ENCODE results near the gene AURKA.

AURKA gene

GRCh38 chr20:56359212-56360132 lies 32.5 kb downstream of the AURKA start:
- H3K4me3 ChIP-seq (ENCODE audit: low read length), result peak overlapping the region; percentile 78
- H3K9me3 ChIP-seq (ENCODE audit: low read length), result no peaks in the 10 kb centered on the region
- H3K4me1 ChIP-seq (ENCODE audit: insufficient read depth, low read length), result peaks cover 13% of the 10 kb centered on the region
- H3K27me3 ChIP-seq (ENCODE audit: insufficient read depth, low read length), result no peaks in the 10 kb centered on the region
- no peaks in the 10 kb centered on the region for H3K36me3 ChIP-seq (ENCODE audit: insufficient read depth, low read length)
- peak overlapping the region; percentile 85 for H2AFZ ChIP-seq (ENCODE audit: low read depth, low read length)

GRCh38 chr20:56358600-56359211 lies 33.3 kb downstream of the AURKA start, which contains the start of gene FAM210B:
FAM210B (plus strand) TSS chr20:56358974; CDS start chr20:56359006, 32 bp downstream.
- Histone ChIP-seq H2AFZ (ENCODE audit: low read depth, low read length) (peak within 1 kb of the TSS; percentile 85), H3K9me3 (ENCODE audit: low read length) (no peaks in the 10 kb centered on the region), H3K36me3 (ENCODE audit: insufficient read depth, low read length) (no peaks in the 10 kb centered on the region), H3K4me3 (ENCODE audit: low read length) (peak within 1 kb of the TSS; percentile 78), H3K4me1 (ENCODE audit: insufficient read depth, low read length) (peaks cover 13% of the 10 kb centered on the region), H3K27me3 (ENCODE audit: insufficient read depth, low read length) (no peaks in the 10 kb centered on the region)

- peak overlapping the region; percentile 78 for H3K4me3 ChIP-seq (ENCODE audit: low read length)
- H3K4me1 ChIP-seq (ENCODE audit: insufficient read depth, low read length), result peaks cover 13% of the 10 kb centered on the region
- H3K36me3 ChIP-seq (ENCODE audit: insufficient read depth, low read length), result no peaks in the 10 kb centered on the region
- H2AFZ ChIP-seq (ENCODE audit: low read depth, low read length), result no peak overlapping the region
- H3K27me3 ChIP-seq (ENCODE audit: insufficient read depth, low read length), result no peaks in the 10 kb centered on the region
- H3K9me3 ChIP-seq (ENCODE audit: low read length), result no peaks in the 10 kb centered on the region
Observed at GRCh38 chr20:56358070-56358469, 33.9 kb downstream of the AURKA start.

- Histone ChIP-seq H3K9me3 (ENCODE audit: low read length) (no peaks in the 10 kb centered on the region), H3K36me3 (ENCODE audit: insufficient read depth, low read length) (no peaks in the 10 kb centered on the region), H3K4me3 (ENCODE audit: low read length) (no peak overlapping the region), H2AFZ (ENCODE audit: low read depth, low read length) (no peak overlapping the region), H3K4me1 (ENCODE audit: insufficient read depth, low read length) (peaks cover 5% of the 10 kb centered on the region), H3K27me3 (ENCODE audit: insufficient read depth, low read length) (peaks cover 10% of the 10 kb centered on the region)
Observed at GRCh38 chr20:56353356-56353755, 38.7 kb downstream of the AURKA start.

GRCh38 chr20:56352345-56353055 lies 39.5 kb downstream of the AURKA start:
- H3K27me3 ChIP-seq (ENCODE audit: insufficient read depth, low read length), result peaks cover 13% of the 10 kb centered on the region

GRCh38 chr20:56350842-56351241 lies 41.2 kb downstream of the AURKA start:
- no peaks in the 10 kb centered on the region for H3K9me3 ChIP-seq (ENCODE audit: low read length)
- peaks cover 8% of the 10 kb centered on the region for H3K4me1 ChIP-seq (ENCODE audit: insufficient read depth, low read length)
- H3K4me3 ChIP-seq (ENCODE audit: low read length), result no peak overlapping the region
- peaks cover 16% of the 10 kb centered on the region for H3K27me3 ChIP-seq (ENCODE audit: insufficient read depth, low read length)
- H2AFZ ChIP-seq (ENCODE audit: low read depth, low read length), result no peak overlapping the region
- H3K36me3 ChIP-seq (ENCODE audit: insufficient read depth, low read length), result no peaks in the 10 kb centered on the region

More at GRCh38 chr20:56352345-56353055, 39.5 kb downstream of the AURKA start:
- H3K4me3 ChIP-seq (ENCODE audit: low read length), result no peak overlapping the region
- H3K9me3 ChIP-seq (ENCODE audit: low read length), result no peaks in the 10 kb centered on the region
- H3K4me1 ChIP-seq (ENCODE audit: insufficient read depth, low read length), result peaks cover 8% of the 10 kb centered on the region
- no peaks in the 10 kb centered on the region for H3K36me3 ChIP-seq (ENCODE audit: insufficient read depth, low read length)
- no peak overlapping the region for H2AFZ ChIP-seq (ENCODE audit: low read depth, low read length)

GRCh38 chr20:56348746-56349145 lies 43.3 kb downstream of the AURKA start:
- no peak overlapping the region for H3K4me3 ChIP-seq (ENCODE audit: low read length)
- H3K9me3 ChIP-seq (ENCODE audit: low read length), result no peaks in the 10 kb centered on the region
- peaks cover 8% of the 10 kb centered on the region for H3K4me1 ChIP-seq (ENCODE audit: insufficient read depth, low read length)
- H3K36me3 ChIP-seq (ENCODE audit: insufficient read depth, low read length), result no peaks in the 10 kb centered on the region
- H3K27me3 ChIP-seq (ENCODE audit: insufficient read depth, low read length), result peaks cover 34% of the 10 kb centered on the region
- H2AFZ ChIP-seq (ENCODE audit: low read depth, low read length), result no peak overlapping the region

GRCh38 chr20:56348305-56348693 lies 43.7 kb downstream of the AURKA start:
- H3K4me1 ChIP-seq (ENCODE audit: insufficient read depth, low read length), result peaks cover 8% of the 10 kb centered on the region
- H3K4me3 ChIP-seq (ENCODE audit: low read length), result no peak overlapping the region
- no peaks in the 10 kb centered on the region for H3K36me3 ChIP-seq (ENCODE audit: insufficient read depth, low read length)
- peaks cover 38% of the 10 kb centered on the region for H3K27me3 ChIP-seq (ENCODE audit: insufficient read depth, low read length)
- no peak overlapping the region for H2AFZ ChIP-seq (ENCODE audit: low read depth, low read length)
- H3K9me3 ChIP-seq (ENCODE audit: low read length), result no peaks in the 10 kb centered on the region

GRCh38 chr20:56347628-56348304 lies 44.2 kb downstream of the AURKA start:
- peaks cover 8% of the 10 kb centered on the region for H3K4me1 ChIP-seq (ENCODE audit: insufficient read depth, low read length)
- H3K9me3 ChIP-seq (ENCODE audit: low read length), result no peaks in the 10 kb centered on the region
- H3K36me3 ChIP-seq (ENCODE audit: insufficient read depth, low read length), result no peaks in the 10 kb centered on the region
- H3K4me3 ChIP-seq (ENCODE audit: low read length), result no peak overlapping the region
- H3K27me3 ChIP-seq (ENCODE audit: insufficient read depth, low read length), result peaks cover 44% of the 10 kb centered on the region
- H2AFZ ChIP-seq (ENCODE audit: low read depth, low read length), result no peak overlapping the region

GRCh38 chr20:56345911-56346310 lies 46.1 kb downstream of the AURKA start:
- peaks cover 48% of the 10 kb centered on the region for H3K27me3 ChIP-seq (ENCODE audit: insufficient read depth, low read length)

GRCh38 chr20:56343861-56344381 lies 48.1 kb downstream of the AURKA start:
- Histone ChIP-seq H3K4me3 (ENCODE audit: low read length) (no peak overlapping the region), H3K27me3 (ENCODE audit: insufficient read depth, low read length) (peaks cover 40% of the 10 kb centered on the region), H3K4me1 (ENCODE audit: insufficient read depth, low read length) (peaks cover 8% of the 10 kb centered on the region)

More at GRCh38 chr20:56345911-56346310, 46.1 kb downstream of the AURKA start:
- H3K4me3 ChIP-seq (ENCODE audit: low read length), result no peak overlapping the region
- no peaks in the 10 kb centered on the region for H3K36me3 ChIP-seq (ENCODE audit: insufficient read depth, low read length)
- no peak overlapping the region for H2AFZ ChIP-seq (ENCODE audit: low read depth, low read length)
- H3K9me3 ChIP-seq (ENCODE audit: low read length), result no peaks in the 10 kb centered on the region
- H3K4me1 ChIP-seq (ENCODE audit: insufficient read depth, low read length), result peaks cover 8% of the 10 kb centered on the region

GRCh38 chr20:56342783-56343182 lies 49.2 kb downstream of the AURKA start:
- Histone ChIP-seq H3K4me3 (ENCODE audit: low read length) (no peak overlapping the region), H3K9me3 (ENCODE audit: low read length) (no peaks in the 10 kb centered on the region), H3K4me1 (ENCODE audit: insufficient read depth, low read length) (peaks cover 4% of the 10 kb centered on the region), H3K27me3 (ENCODE audit: insufficient read depth, low read length) (peaks cover 35% of the 10 kb centered on the region), H3K36me3 (ENCODE audit: insufficient read depth, low read length) (no peaks in the 10 kb centered on the region), H2AFZ (ENCODE audit: low read depth, low read length) (no peak overlapping the region)

More at GRCh38 chr20:56343861-56344381, 48.1 kb downstream of the AURKA start:
- no peak overlapping the region for H2AFZ ChIP-seq (ENCODE audit: low read depth, low read length)
- H3K36me3 ChIP-seq (ENCODE audit: insufficient read depth, low read length), result no peaks in the 10 kb centered on the region
- H3K9me3 ChIP-seq (ENCODE audit: low read length), result no peaks in the 10 kb centered on the region

Data from neuron (in vitro differentiated cells).